CD14-positive monocyte (primary cell): ENCODE results near the gene RFTN2. TPM values are rescaled to one million over a fixed set of nuclear protein-coding genes. Genes with fewer than 3 reads are reported as not detected.
"Not testable (repeated sequence)": the region's sequence is repeated elsewhere in the genome, so short reads cannot be mapped to it uniquely, and the experiment has no call there.

Experiments
- DNase-seq, 3 donors: peaks; one replicate each; pipeline ENCODE4 v3.0.0-alpha.2; 2011 to 2022
- H2AFZ ChIP-seq: 2 replicates; pipeline ENCODE4 v1.6.0; 2012; ENCODE audit warnings: mild to moderate bottlenecking, low read depth, low read length, inconsistent platforms; ENCODE audit not compliant: insufficient read depth, poor library complexity, severe bottlenecking
- H3K27ac ChIP-seq, 2 donors: 1 replicate in 1 of 2; 2 replicates in 1 of 2; pipeline ENCODE4 v1.5.1; 2012 to 2013; ENCODE audit warnings: low read length in 2 of 2, control low read depth in 1 of 2, inconsistent platforms in 1 of 2, low read depth in 1 of 2, mild to moderate bottlenecking in 1 of 2
- H3K27me3 ChIP-seq, 2 donors: one replicate each; pipeline versions ENCODE4 v1.6.0 to v1.6.1; 2011 to 2013; ENCODE audit warnings: low read length in 2 of 2; ENCODE audit not compliant: control insufficient read depth in 2 of 2, insufficient read depth in 2 of 2
- H3K36me3 ChIP-seq, 2 donors: replicated peaks in 1 of 2; 1 replicate in 1 of 2; 2 replicates in 1 of 2; pipeline versions ENCODE4 v1.5.1 to v1.6.1; 2012 to 2013; ENCODE audit warnings: low read length in 2 of 2, control low read depth in 1 of 2, inconsistent platforms in 1 of 2, mild to moderate bottlenecking in 1 of 2; ENCODE audit not compliant: insufficient read depth in 2 of 2, control insufficient read depth in 1 of 2
- H3K4me1 ChIP-seq, 2 donors: 1 replicate in 1 of 2; 2 replicates in 1 of 2; pipeline versions ENCODE4 v1.5.1 to v1.6.1; 2012 to 2013; ENCODE audit warnings: low read length in 2 of 2, control low read depth in 1 of 2, inconsistent platforms in 1 of 2, mild to moderate bottlenecking in 1 of 2, moderate library complexity in 1 of 2; ENCODE audit not compliant: insufficient read depth in 2 of 2, control insufficient read depth in 1 of 2
- H3K4me2 ChIP-seq: replicated peaks from 2 replicates; pipeline ENCODE3; 2012; ENCODE audit warnings: low read length, moderate library complexity, mild to moderate bottlenecking; ENCODE audit not compliant: poor library complexity, severe bottlenecking; ENCODE audit errors: extremely low read depth
- H3K4me3 ChIP-seq, 3 experiments: fragments of 200-600 bp in 1 of 3; sonication (generic) in 1 of 3; replicated peaks in 1 of 3; 1 replicate in 2 of 3; 2 replicates in 1 of 3; pipeline ENCODE4 v1.5.1; 2011 to 2013; ENCODE audit warnings: low read length in 3 of 3, mild to moderate bottlenecking in 3 of 3, control low read depth in 2 of 3, low read depth in 2 of 3, inconsistent platforms in 1 of 3, moderate library complexity in 1 of 3
- H3K79me2 ChIP-seq: 2 replicates; pipeline ENCODE4 v1.6.0; 2012; ENCODE audit warnings: mild to moderate bottlenecking, control low read depth, inconsistent platforms, low read length, moderate library complexity; ENCODE audit not compliant: insufficient read depth
- H3K9ac ChIP-seq: 2 replicates; pipeline ENCODE4 v1.6.0; 2017; ENCODE audit warnings: low read length, mild to moderate bottlenecking; ENCODE audit not compliant: insufficient read depth, poor library complexity, severe bottlenecking
- H3K9me3 ChIP-seq, 2 donors: replicated peaks in 1 of 2; 1 replicate in 1 of 2; 2 replicates in 1 of 2; pipeline versions ENCODE4 v1.5.1 to v1.6.1; 2012 to 2013; ENCODE audit warnings: low read length in 2 of 2, control low read depth in 1 of 2; ENCODE audit not compliant: control insufficient read depth in 1 of 2, insufficient read depth in 1 of 2
- H4K20me1 ChIP-seq: 2 replicates; pipeline ENCODE4 v1.6.0; 2012; ENCODE audit warnings: mild to moderate bottlenecking, low read length, control low read depth, moderate library complexity; ENCODE audit not compliant: insufficient read depth
- H3K27ac Mint-ChIP-seq, 7 donors: one replicate each; pipeline ENCODE4 v1.8.0; 2020; ENCODE audit warnings: mild to moderate bottlenecking in 7 of 7, mixed read lengths in 7 of 7, moderate library complexity in 6 of 7, inconsistent platforms in 2 of 7
- H3K27me3 Mint-ChIP-seq, 3 donors: one replicate each; pipeline ENCODE4 v1.8.0; 2021 to 2022; ENCODE audit warnings: low read depth in 3 of 3, mild to moderate bottlenecking in 3 of 3, mixed read lengths in 3 of 3, moderate library complexity in 3 of 3, inconsistent platforms in 1 of 3
- H3K36me3 Mint-ChIP-seq, 2 donors: one replicate each; pipeline ENCODE4 v1.8.0; 2020; ENCODE audit warnings: mixed read lengths in 2 of 2, inconsistent platforms in 1 of 2, mild to moderate bottlenecking in 1 of 2
- H3K4me1 Mint-ChIP-seq: one replicate; pipeline ENCODE4 v1.8.0; 2020; ENCODE audit warnings: mild to moderate bottlenecking, mixed read lengths
- H3K4me3 Mint-ChIP-seq, 2 donors: one replicate each; pipeline ENCODE4 v1.8.0; 2020; ENCODE audit warnings: mild to moderate bottlenecking in 2 of 2, mixed read lengths in 2 of 2, moderate library complexity in 1 of 2
- H3K9me3 Mint-ChIP-seq, 7 donors: one replicate each; pipeline ENCODE4 v1.8.0; 2020 to 2022; ENCODE audit warnings: mixed read lengths in 7 of 7, mild to moderate bottlenecking in 6 of 7, moderate library complexity in 6 of 7, inconsistent platforms in 2 of 7
- WGBS: methylation state at CpG from one replicate; pipeline ENCODE4 v1.1.5; 2013; ENCODE audit warnings: missing lambda C conversion rate; ENCODE audit not compliant: insufficient coverage; 5-methylcytosine and 5-hydroxymethylcytosine counted together
- intact Hi-C, 2 donors: fragments of 100-400 bp; cut with micrococcal nuclease; formaldehyde crosslinking; loops; one replicate each; pipeline versions ENCODE4 v1.15.0 to v1.15.1; 2023
- polyA plus RNA-seq, 3 donors: library from polyadenylated mRNA; depleted of rRNA in 1 of 3; unstranded in 2 of 3; stranded (reverse) in 1 of 3; fragments of 300-500 nt in 2 of 3; fragments of >200 nt in 1 of 3; fragmentation: Illumina TruSeq in 2 of 3; gene quantifications; 1 replicate in 2 of 3; 2 replicates in 1 of 3; pipeline ENCODE4 v1.2.3, GENCODE V29; 2012 to 2021
- TF ChIP-seq, protein P1 (sequence below): fragments of 200-600 bp; IDR thresholded peaks from one replicate; pipeline ENCODE4 v1.8.0; 2022; ENCODE audit warnings: antibody characterized with exemption, mild to moderate bottlenecking

The RFTN2 gene
- polyA plus RNA-seq, 3 donors, result 0.02 TPM; not detected in 2

DNA sequence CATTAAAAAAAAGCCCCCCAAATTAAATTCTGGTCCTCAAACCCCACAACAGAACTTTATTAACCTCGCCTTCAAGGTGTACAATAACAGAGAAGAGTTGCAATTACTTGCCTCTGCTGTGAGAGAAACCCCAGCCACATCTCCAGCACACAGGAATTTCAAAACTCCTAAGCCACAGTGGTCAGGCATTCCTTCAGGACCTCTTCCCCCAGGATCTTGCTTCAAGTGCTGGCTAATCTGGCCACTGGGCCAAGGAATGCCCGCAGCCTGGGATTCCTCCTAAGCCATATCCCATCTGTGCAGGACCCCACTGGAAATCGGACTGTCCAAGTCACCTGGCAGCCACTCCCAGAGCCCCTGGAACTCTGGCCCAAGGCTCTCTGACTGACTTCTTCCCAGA lies 95.2 kb downstream of the RFTN2 start:
- H3K36me3 Mint-ChIP-seq, H3K27ac ChIP-seq: not testable (repeated sequence)
- WGBS, result 100% methylated on average over 3 of the region's 3 CpGs

GRCh38 chr2:197578294-197578693 lies 97.1 kb downstream of the RFTN2 start:
- H3K27me3 Mint-ChIP-seq, H3K9ac ChIP-seq, H3K27ac Mint-ChIP-seq, H3K27ac ChIP-seq, H3K36me3 Mint-ChIP-seq, intact Hi-C loops, H3K4me1 Mint-ChIP-seq, DNase-seq, H4K20me1 ChIP-seq, H3K4me3 Mint-ChIP-seq, H3K4me3 ChIP-seq, H3K4me2 ChIP-seq, H3K36me3 ChIP-seq, H3K27me3 ChIP-seq, H3K4me1 ChIP-seq, H3K79me2 ChIP-seq, H3K9me3 ChIP-seq, H2AFZ ChIP-seq: not testable (repeated sequence)
- peaks cover 7 to 19% (median 11%) of the 10 kb centered on the region in 7 donors for H3K9me3 Mint-ChIP-seq
- WGBS, result 86% methylated on average over 2 of the region's 2 CpGs

More for the DNA sequence above, 95.2 kb downstream of the RFTN2 start:
- H3K36me3 ChIP-seq, H3K27me3 ChIP-seq, H3K9ac ChIP-seq, H2AFZ ChIP-seq, H3K4me2 ChIP-seq, H3K4me1 Mint-ChIP-seq, H3K4me3 ChIP-seq, H3K27me3 Mint-ChIP-seq, H3K27ac Mint-ChIP-seq, DNase-seq, H3K9me3 Mint-ChIP-seq, H3K9me3 ChIP-seq, intact Hi-C loops, H4K20me1 ChIP-seq, H3K79me2 ChIP-seq, H3K4me3 Mint-ChIP-seq, H3K4me1 ChIP-seq: not testable (repeated sequence)

GRCh38 chr2:197577446-197577845 lies 97.9 kb downstream of the RFTN2 start:
- intact Hi-C loops, result no loop called here
- no peak overlapping the region for H3K4me2 ChIP-seq

More at GRCh38 chr2:197577446-197577845, 97.9 kb downstream of the RFTN2 start:
- no peak for DNase-seq
- 100% methylated on average over 4 of the region's 4 CpGs for WGBS
- no peak overlapping the region for H3K27ac Mint-ChIP-seq
- Histone ChIP-seq H3K79me2 (no peaks in the 10 kb centered on the region), H3K4me3 (no peak overlapping the region), H3K4me1 (no peaks in the 10 kb centered on the region), H3K9ac (no peak overlapping the region), H3K36me3 (peaks cover 0 to 2% of the 10 kb centered on the region in 2 donors), H3K9me3 (peaks cover 9 to 10% of the 10 kb centered on the region in 2 donors), H3K27me3 (no peaks in the 10 kb centered on the region), H2AFZ (no peak overlapping the region), H3K27ac (no peak overlapping the region), H4K20me1 (no peaks in the 10 kb centered on the region)
- H3K4me1 Mint-ChIP-seq, result no peaks in the 10 kb centered on the region
- no peak overlapping the region for H3K4me3 Mint-ChIP-seq
- peaks cover 0 to 2% (median 0%) of the 10 kb centered on the region in 3 donors for H3K27me3 Mint-ChIP-seq
- H3K9me3 Mint-ChIP-seq, result peaks cover 15 to 23% (median 18%) of the 10 kb centered on the region in 7 donors
- peaks cover under 1 to 6% of the 10 kb centered on the region in 2 donors for H3K36me3 Mint-ChIP-seq
- TF ChIP-seq, protein P1, sequence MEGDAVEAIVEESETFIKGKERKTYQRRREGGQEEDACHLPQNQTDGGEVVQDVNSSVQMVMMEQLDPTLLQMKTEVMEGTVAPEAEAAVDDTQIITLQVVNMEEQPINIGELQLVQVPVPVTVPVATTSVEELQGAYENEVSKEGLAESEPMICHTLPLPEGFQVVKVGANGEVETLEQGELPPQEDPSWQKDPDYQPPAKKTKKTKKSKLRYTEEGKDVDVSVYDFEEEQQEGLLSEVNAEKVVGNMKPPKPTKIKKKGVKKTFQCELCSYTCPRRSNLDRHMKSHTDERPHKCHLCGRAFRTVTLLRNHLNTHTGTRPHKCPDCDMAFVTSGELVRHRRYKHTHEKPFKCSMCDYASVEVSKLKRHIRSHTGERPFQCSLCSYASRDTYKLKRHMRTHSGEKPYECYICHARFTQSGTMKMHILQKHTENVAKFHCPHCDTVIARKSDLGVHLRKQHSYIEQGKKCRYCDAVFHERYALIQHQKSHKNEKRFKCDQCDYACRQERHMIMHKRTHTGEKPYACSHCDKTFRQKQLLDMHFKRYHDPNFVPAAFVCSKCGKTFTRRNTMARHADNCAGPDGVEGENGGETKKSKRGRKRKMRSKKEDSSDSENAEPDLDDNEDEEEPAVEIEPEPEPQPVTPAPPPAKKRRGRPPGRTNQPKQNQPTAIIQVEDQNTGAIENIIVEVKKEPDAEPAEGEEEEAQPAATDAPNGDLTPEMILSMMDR, result no peak
